ENCODE results near the gene SLC24A3.

GRCh38 chr20:19555726-19556125 is 343.3 kb downstream of the SLC24A3 start:
- TF ChIP-seq CTCF (IDR thresholded peaks at IDR 0.05): no peak
- no peak for TF ChIP-seq POLR2A (IDR thresholded peaks at IDR 0.05)
